Gastroesophageal sphincter (tissue), 4 donors: Measurements from ENCODE around the gene CD93. TPM values are rescaled to one million over a fixed set of nuclear protein-coding genes. Genes with fewer than 3 reads are reported as not detected.
A peak's percentile ranks its signal among the peaks of the same experiment; 100 is the strongest.

Experiments
- ATAC-seq: fragments of 150-250 bp; one replicate; pipeline ENCODE4 v1.9.1; 2016; ENCODE audit warnings: mild to moderate bottlenecking, moderate library complexity
- H3K27ac ChIP-seq, 4 donors: fragments of 200-600 bp; sonication (generic) in 3 of 4; 1 replicate in 3 of 4; 2 replicates in 1 of 4; pipeline ENCODE4 v1.5.1; 2016 to 2019
- H3K27me3 ChIP-seq: fragments of 200-600 bp; sonication (generic); one replicate; pipeline ENCODE4 v1.5.1; 2019
- H3K36me3 ChIP-seq, 2 donors: fragments of 200-600 bp; sonication (generic); one replicate each; pipeline ENCODE4 v1.5.1; 2019; ENCODE audit warnings: control low read depth in 1 of 2
- H3K4me1 ChIP-seq, 3 donors: fragments of 200-600 bp; sonication (generic); 1 replicate in 2 of 3; 2 replicates in 1 of 3; pipeline ENCODE4 v1.5.1; 2016 to 2019; ENCODE audit warnings: control low read depth in 2 of 3
- H3K4me3 ChIP-seq, 2 donors: fragments of 200-600 bp; sonication (generic); one replicate each; pipeline ENCODE4 v1.5.1; 2019; ENCODE audit warnings: mild to moderate bottlenecking in 1 of 2, moderate library complexity in 1 of 2
- H3K9me3 ChIP-seq, 3 donors: fragments of 200-600 bp; sonication (generic); one replicate each; pipeline ENCODE4 v1.5.1; 2017 to 2019; ENCODE audit warnings: control low read depth in 2 of 3
- CTCF ChIP-seq, 4 experiments: fragments of 200-600 bp in 2 of 4; fragments of 450-650 bp in 2 of 4; sonication (generic) in 1 of 4; IDR thresholded peaks; one replicate each; pipeline ENCODE4 v1.5.1; 2017 to 2019; ENCODE audit warnings: antibody characterized with exemption in 4 of 4, mild to moderate bottlenecking in 2 of 4, moderate library complexity in 2 of 4
- EP300 ChIP-seq: sonication (generic); formaldehyde crosslinking; IDR thresholded peaks from one replicate; pipeline ENCODE4 v1.6.1; 2017; ENCODE audit warnings: antibody characterized with exemption, mild to moderate bottlenecking
- POLR2A ChIP-seq, 2 donors: fragments of 450-650 bp; IDR thresholded peaks; one replicate each; pipeline ENCODE4 v1.6.1; 2017; ENCODE audit warnings: antibody characterized with exemption in 2 of 2, mild to moderate bottlenecking in 2 of 2, moderate library complexity in 1 of 2
- POLR2AphosphoS5 ChIP-seq: sonication (generic); formaldehyde crosslinking; IDR thresholded peaks from one replicate; pipeline ENCODE4 v1.6.1; 2017; ENCODE audit warnings: antibody characterized with exemption
- WGBS, 2 donors: methylation state at CpG; one replicate each; pipeline ENCODE4 v1.1.5; 2018; ENCODE audit warnings: low coverage in 1 of 2; 5-methylcytosine and 5-hydroxymethylcytosine counted together
- total RNA-seq, 4 donors: library from RNA; depleted of rRNA; stranded (reverse); fragments of >200 nt; gene quantifications; one replicate each; pipeline ENCODE4 v1.1.0, GENCODE V29; 2016

Gene CD93
- total RNA-seq, 4 donors from 2014 or later, result 20.4 to 75.4 (median 47.2) TPM

- 96 to 98% methylated on average over 7 of the region's 9 CpGs for WGBS, 2 donors
- H3K27ac ChIP-seq, result no peak overlapping the region
- TF ChIP-seq POLR2A (IDR thresholded peaks at IDR 0.05) (no peak), CTCF (IDR thresholded peaks at IDR 0.05) (no peak)
- H3K27me3 ChIP-seq, result no peaks in the 10 kb centered on the region
- H3K4me3 ChIP-seq, result no peak overlapping the region
- no peaks in the 10 kb centered on the region for H3K36me3 ChIP-seq
- H3K9me3 ChIP-seq, result no peaks in the 10 kb centered on the region
- no peak for ATAC-seq
- peaks cover 0 to 9% (median 6%) of the 10 kb centered on the region in 3 donors for H3K4me1 ChIP-seq
These were observed 25.8 kb upstream of the CD93 start for GRCh38 chr20:23111944-23112342.

- Histone ChIP-seq H3K27ac (no peak overlapping the region), H3K4me1 (peaks cover 0 to 15% (median 11%) of the 10 kb centered on the region in 3 donors), H3K27me3 (no peaks in the 10 kb centered on the region), H3K9me3 (no peaks in the 10 kb centered on the region), H3K36me3 (no peaks in the 10 kb centered on the region), H3K4me3 (no peak overlapping the region)
- TF ChIP-seq EP300, result no peak
- TF ChIP-seq CTCF (IDR thresholded peaks at IDR 0.05), result no peak
- no peak for TF ChIP-seq POLR2AphosphoS5
- WGBS, 2 donors, result 82 to 93% methylated on average over 3 to 5 of the region's 16 CpGs
- ATAC-seq, result no peak
These were observed 25.3 kb upstream of the CD93 start for GRCh38 chr20:23111307-23111943.

- WGBS, 2 donors, result 88 to 92% methylated on average over 1 to 2 of the region's 3 CpGs
- no peak for ATAC-seq
- no peak for TF ChIP-seq POLR2A (IDR thresholded peaks at IDR 0.05)
- TF ChIP-seq CTCF (IDR thresholded peaks at IDR 0.05), result no peak
- no peak for TF ChIP-seq POLR2AphosphoS5
- no peak for TF ChIP-seq EP300
These were observed 22.7 kb upstream of the CD93 start for GRCh38 chr20:23108871-23109270.

GRCh38 chr20:23107466-23107865 is 21.3 kb upstream of the CD93 start:
- H3K27ac ChIP-seq, result peak overlapping the region in 3 of 4 donors; percentile 59 to 75 (median 69)

More at GRCh38 chr20:23108871-23109270, 22.7 kb upstream of the CD93 start:
- no peaks in the 10 kb centered on the region for H3K36me3 ChIP-seq
- no peak overlapping the region for H3K27ac ChIP-seq
- no peaks in the 10 kb centered on the region for H3K9me3 ChIP-seq
- no peaks in the 10 kb centered on the region for H3K27me3 ChIP-seq
- H3K4me1 ChIP-seq, result peaks cover 0 to 32% (median 17%) of the 10 kb centered on the region in 3 donors
- no peak overlapping the region for H3K4me3 ChIP-seq

More at GRCh38 chr20:23107466-23107865, 21.3 kb upstream of the CD93 start:
- H3K27me3 ChIP-seq, result no peaks in the 10 kb centered on the region
- ATAC-seq, result no peak
- H3K4me1 ChIP-seq, result peaks cover 0 to 32% (median 16%) of the 10 kb centered on the region in 3 donors
- no peaks in the 10 kb centered on the region for H3K9me3 ChIP-seq
- no peak overlapping the region for H3K4me3 ChIP-seq
- no peaks in the 10 kb centered on the region for H3K36me3 ChIP-seq
- 53% methylated on average over 2 of the region's 3 CpGs; no CpG with 5 or more reads in 1 of the 2 donors for WGBS, 2 donors
- no peak for TF ChIP-seq EP300
- no peak for TF ChIP-seq CTCF (IDR thresholded peaks at IDR 0.05)
- TF ChIP-seq POLR2AphosphoS5, result no peak
- TF ChIP-seq POLR2A (IDR thresholded peaks at IDR 0.05), result no peak
